Measurements from ENCODE around the gene CTDSPL. TPM values are rescaled to one million over a fixed set of nuclear protein-coding genes. Genes with fewer than 3 reads are reported as not detected.

The CTDSPL gene
- total RNA-seq, 1 experiment from 2014 or later = 14.0 TPM

DNA sequence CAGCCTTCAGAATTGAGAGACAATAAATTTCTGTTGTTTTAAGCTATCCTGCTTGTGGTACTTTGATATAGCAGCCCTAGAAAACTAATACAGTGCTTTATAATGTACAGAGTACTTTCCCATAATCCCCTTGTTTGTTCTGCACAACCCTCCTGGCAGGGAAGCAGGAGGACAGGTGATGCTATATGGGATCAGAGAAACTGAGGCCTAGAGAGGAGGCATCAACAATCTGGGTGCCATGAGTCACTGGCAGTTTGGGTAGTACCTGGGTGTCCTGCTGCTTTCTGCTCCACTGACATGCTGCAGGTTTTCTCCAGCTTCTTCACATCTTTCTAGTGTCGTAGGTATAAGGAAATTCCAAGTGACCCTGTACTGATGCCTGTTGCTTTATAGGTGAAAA is 55.0 kb downstream of the CTDSPL start:
- CTCF ChIA-PET = no interaction called here
- intact Hi-C loops (cut with micrococcal nuclease; ENCODE audit: unreplicated experiment) = no loop called here
- no peaks in the 10 kb centered on the region for H3K36me3 ChIP-seq (ENCODE audit: insufficient read depth, low read length, poor library complexity, severe bottlenecking)
- no peaks in the 10 kb centered on the region for H3K4me1 ChIP-seq (ENCODE audit: insufficient read depth, low read length, poor library complexity, severe bottlenecking)
- H3K27me3 ChIP-seq (replicated peaks; ENCODE audit: insufficient read depth, low read depth, low read length, poor library complexity) = no peaks in the 10 kb centered on the region
- TF ChIP-seq, protein P1, sequence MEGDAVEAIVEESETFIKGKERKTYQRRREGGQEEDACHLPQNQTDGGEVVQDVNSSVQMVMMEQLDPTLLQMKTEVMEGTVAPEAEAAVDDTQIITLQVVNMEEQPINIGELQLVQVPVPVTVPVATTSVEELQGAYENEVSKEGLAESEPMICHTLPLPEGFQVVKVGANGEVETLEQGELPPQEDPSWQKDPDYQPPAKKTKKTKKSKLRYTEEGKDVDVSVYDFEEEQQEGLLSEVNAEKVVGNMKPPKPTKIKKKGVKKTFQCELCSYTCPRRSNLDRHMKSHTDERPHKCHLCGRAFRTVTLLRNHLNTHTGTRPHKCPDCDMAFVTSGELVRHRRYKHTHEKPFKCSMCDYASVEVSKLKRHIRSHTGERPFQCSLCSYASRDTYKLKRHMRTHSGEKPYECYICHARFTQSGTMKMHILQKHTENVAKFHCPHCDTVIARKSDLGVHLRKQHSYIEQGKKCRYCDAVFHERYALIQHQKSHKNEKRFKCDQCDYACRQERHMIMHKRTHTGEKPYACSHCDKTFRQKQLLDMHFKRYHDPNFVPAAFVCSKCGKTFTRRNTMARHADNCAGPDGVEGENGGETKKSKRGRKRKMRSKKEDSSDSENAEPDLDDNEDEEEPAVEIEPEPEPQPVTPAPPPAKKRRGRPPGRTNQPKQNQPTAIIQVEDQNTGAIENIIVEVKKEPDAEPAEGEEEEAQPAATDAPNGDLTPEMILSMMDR (conservative IDR thresholded peaks at IDR 0.05; ENCODE audit: low read depth, low read length) = no peak
- TF ChIP-seq EZH2 (IDR thresholded peaks at IDR 0.05; ENCODE audit: borderline replicate concordance, low read depth, low read length, poor library complexity, severe bottlenecking) = no peak
- no peak overlapping the region for H3K4me3 ChIP-seq (ENCODE audit: low read depth, low read length, poor library complexity, severe bottlenecking)
- no peak overlapping the region for H3K27ac ChIP-seq (ENCODE audit: low read depth, low read length, poor library complexity, severe bottlenecking)
- H3K9me3 ChIP-seq (ENCODE audit: low read depth, low read length, poor library complexity, severe bottlenecking) = no peaks in the 10 kb centered on the region
- no peak for DNase-seq (ENCODE audit: low spot score)
- no TSS peak for BruUV-seq (replicated peaks)
- POLR2A ChIA-PET (ENCODE audit: low non-redundant PET) = no interaction called here

DNA sequence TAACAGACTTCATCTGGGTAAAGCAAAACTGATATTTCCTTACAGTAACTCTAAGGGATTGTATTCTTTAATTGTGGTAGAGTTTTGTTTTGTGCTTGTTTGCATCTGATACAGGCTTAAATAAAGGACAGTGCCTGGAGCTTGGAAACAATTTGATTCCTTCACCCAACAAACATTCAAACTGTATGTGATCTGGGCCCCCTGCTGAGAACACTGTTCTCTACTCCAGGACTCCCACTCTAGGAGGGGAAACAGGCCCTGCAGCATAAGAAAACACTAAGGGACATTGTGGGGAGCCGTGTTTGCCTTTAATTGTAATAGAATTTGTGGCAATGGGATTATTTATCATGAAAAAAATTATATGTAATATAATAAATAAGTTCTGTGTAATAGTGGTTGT is 56.9 kb downstream of the CTDSPL start:
- ChIA-PET CTCF (no interaction called here), POLR2A (ENCODE audit: low non-redundant PET) (no interaction called here)
- H3K4me3 ChIP-seq (ENCODE audit: low read depth, low read length, poor library complexity, severe bottlenecking) = no peak overlapping the region
- no peak for DNase-seq (ENCODE audit: low spot score)
- no TSS peak for BruUV-seq (replicated peaks)
- no peaks in the 10 kb centered on the region for H3K27me3 ChIP-seq (replicated peaks; ENCODE audit: insufficient read depth, low read depth, low read length, poor library complexity)
- no peaks in the 10 kb centered on the region for H3K36me3 ChIP-seq (ENCODE audit: insufficient read depth, low read length, poor library complexity, severe bottlenecking)
- no peak overlapping the region for H3K27ac ChIP-seq (ENCODE audit: low read depth, low read length, poor library complexity, severe bottlenecking)
- TF ChIP-seq EZH2 (IDR thresholded peaks at IDR 0.05; ENCODE audit: borderline replicate concordance, low read depth, low read length, poor library complexity, severe bottlenecking) = no peak
- TF ChIP-seq, protein P1 (conservative IDR thresholded peaks at IDR 0.05; ENCODE audit: low read depth, low read length) = no peak
- H3K9me3 ChIP-seq (ENCODE audit: low read depth, low read length, poor library complexity, severe bottlenecking) = no peaks in the 10 kb centered on the region
- no peaks in the 10 kb centered on the region for H3K4me1 ChIP-seq (ENCODE audit: insufficient read depth, low read length, poor library complexity, severe bottlenecking)
- intact Hi-C loops (cut with micrococcal nuclease; ENCODE audit: unreplicated experiment) = no loop called here

DNA sequence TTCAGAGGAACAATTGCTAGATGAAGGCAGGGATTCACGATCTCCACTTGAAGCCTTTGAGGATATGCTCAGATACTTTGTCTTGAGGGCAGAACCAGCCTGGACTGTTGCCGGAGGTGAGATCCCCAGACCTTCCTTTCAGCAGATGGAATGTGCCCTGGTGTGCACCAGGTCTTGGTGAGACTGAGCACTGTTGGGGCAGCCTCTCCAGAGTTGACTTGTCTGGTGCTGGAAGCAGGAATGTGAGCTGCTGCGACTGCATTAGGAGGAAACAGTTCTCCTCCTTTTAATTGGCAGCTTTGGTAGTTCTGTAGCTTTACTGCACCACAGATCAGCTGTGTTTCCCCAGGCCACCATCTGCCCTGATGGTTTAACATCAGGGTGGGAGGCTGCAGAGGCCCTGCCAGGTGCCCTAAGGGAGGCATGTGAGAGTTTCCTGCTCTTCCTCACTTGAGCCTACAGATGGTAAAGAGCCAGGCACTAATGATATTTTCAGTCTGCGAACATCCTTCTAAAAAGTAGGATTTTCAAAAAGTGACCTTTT is 58.5 kb downstream of the CTDSPL start:
- H3K4me1 ChIP-seq (ENCODE audit: insufficient read depth, low read length, poor library complexity, severe bottlenecking) = no peaks in the 10 kb centered on the region
- DNase-seq (ENCODE audit: low spot score) = no peak
- POLR2A ChIA-PET (ENCODE audit: low non-redundant PET) = no interaction called here
- no TSS peak for BruUV-seq (replicated peaks)
- CTCF ChIA-PET = no interaction called here
- H3K27me3 ChIP-seq (replicated peaks; ENCODE audit: insufficient read depth, low read depth, low read length, poor library complexity) = no peaks in the 10 kb centered on the region
- no peaks in the 10 kb centered on the region for H3K9me3 ChIP-seq (ENCODE audit: low read depth, low read length, poor library complexity, severe bottlenecking)
- no peaks in the 10 kb centered on the region for H3K36me3 ChIP-seq (ENCODE audit: insufficient read depth, low read length, poor library complexity, severe bottlenecking)
- intact Hi-C loops (cut with micrococcal nuclease; ENCODE audit: unreplicated experiment) = no loop called here
- TF ChIP-seq, protein P1 (conservative IDR thresholded peaks at IDR 0.05; ENCODE audit: low read depth, low read length) = no peak
- no peak for TF ChIP-seq EZH2 (IDR thresholded peaks at IDR 0.05; ENCODE audit: borderline replicate concordance, low read depth, low read length, poor library complexity, severe bottlenecking)
- H3K27ac ChIP-seq (ENCODE audit: low read depth, low read length, poor library complexity, severe bottlenecking) = no peak overlapping the region
- no peak overlapping the region for H3K4me3 ChIP-seq (ENCODE audit: low read depth, low read length, poor library complexity, severe bottlenecking)

All from A673 (cell line).